Common myeloid progenitor, CD34-positive (primary cell): ENCODE data around the gene UQCC2.
A peak's percentile ranks its signal among the peaks of the same experiment; 100 is the strongest.

Experiments used
- CTCF ChIA-PET: fragments of 350-600 bp; sonication (Branson Sonifier 250); formaldehyde crosslinking; loops from one replicate; lab custom pipeline; 2021; ENCODE audit warnings: antibody characterized with exemption; lab: Charles Lee
- POLR2A ChIA-PET: fragments of 350-600 bp; sonication (Branson Sonifier 250); formaldehyde crosslinking; loops from one replicate; lab custom pipeline; 2021; ENCODE audit warnings: antibody characterized with exemption; lab: Charles Lee
- DNase-seq, 3 donors: peaks; one replicate each; pipeline versions ENCODE4 v3.0.0 to v3.0.0-alpha.2; 2013
- H3K27ac ChIP-seq, 2 experiments: 1 replicate in 1 of 2; 2 replicates in 1 of 2; pipeline ENCODE4 v1.7.0; 2013; ENCODE audit warnings: inconsistent platforms in 2 of 2, low read length in 2 of 2, mild to moderate bottlenecking in 2 of 2, low read depth in 1 of 2, moderate library complexity in 1 of 2; ENCODE audit not compliant: severe bottlenecking in 2 of 2, insufficient read depth in 1 of 2, poor library complexity in 1 of 2
- H3K27me3 ChIP-seq, 5 experiments: replicated peaks in 2 of 5; 1 replicate in 3 of 5; 2 replicates in 2 of 5; pipeline versions ENCODE4 v1.6.1 to v1.7.0; 2013; ENCODE audit warnings: low read length in 4 of 5, mild to moderate bottlenecking in 2 of 5, moderate library complexity in 2 of 5, inconsistent platforms in 1 of 5; ENCODE audit not compliant: insufficient read depth in 5 of 5, control insufficient read depth in 4 of 5
- H3K36me3 ChIP-seq, 4 experiments: 1 replicate in 2 of 4; 2 replicates in 2 of 4; pipeline versions ENCODE4 v1.6.1 to v1.7.0; 2013; ENCODE audit warnings: low read length in 3 of 4, control low read depth in 1 of 4, mild to moderate bottlenecking in 1 of 4; ENCODE audit not compliant: control insufficient read depth in 4 of 4, insufficient read depth in 4 of 4
- H3K4me1 ChIP-seq, 4 experiments: 1 replicate in 3 of 4; 2 replicates in 1 of 4; pipeline versions ENCODE4 v1.6.1 to v1.7.1; 2013; ENCODE audit warnings: low read length in 3 of 4, mild to moderate bottlenecking in 3 of 4, control low read depth in 1 of 4, inconsistent platforms in 1 of 4, moderate library complexity in 1 of 4; ENCODE audit not compliant: control insufficient read depth in 4 of 4, insufficient read depth in 4 of 4; ENCODE audit errors: control extremely low read depth in 1 of 4
- H3K4me3 ChIP-seq, 7 experiments: 1 replicate in 4 of 7; 2 replicates in 3 of 7; pipeline versions ENCODE4 v1.5.1 to v1.7.0; 2013; ENCODE audit warnings: mild to moderate bottlenecking in 7 of 7, low read length in 6 of 7, moderate library complexity in 6 of 7, inconsistent platforms in 2 of 7, low read depth in 2 of 7, control low read depth in 1 of 7; ENCODE audit not compliant: insufficient read depth in 4 of 7, control insufficient read depth in 1 of 7; ENCODE audit errors: extremely low read depth in 1 of 7
- H3K9me3 ChIP-seq, 5 experiments: 1 replicate in 4 of 5; 2 replicates in 1 of 5; pipeline versions ENCODE4 v1.6.1 to v1.7.1; 2013; ENCODE audit warnings: low read length in 4 of 5, mild to moderate bottlenecking in 2 of 5, inconsistent platforms in 1 of 5, low read depth in 1 of 5, moderate library complexity in 1 of 5; ENCODE audit not compliant: control insufficient read depth in 4 of 5, insufficient read depth in 2 of 5; ENCODE audit errors: control extremely low read depth in 1 of 5
- WGBS: methylation state at CpG from one replicate; pipeline ENCODE4 v1.1.5; 2013; ENCODE audit not compliant: insufficient coverage; 5-methylcytosine and 5-hydroxymethylcytosine counted together

Gene UQCC2

DNA sequence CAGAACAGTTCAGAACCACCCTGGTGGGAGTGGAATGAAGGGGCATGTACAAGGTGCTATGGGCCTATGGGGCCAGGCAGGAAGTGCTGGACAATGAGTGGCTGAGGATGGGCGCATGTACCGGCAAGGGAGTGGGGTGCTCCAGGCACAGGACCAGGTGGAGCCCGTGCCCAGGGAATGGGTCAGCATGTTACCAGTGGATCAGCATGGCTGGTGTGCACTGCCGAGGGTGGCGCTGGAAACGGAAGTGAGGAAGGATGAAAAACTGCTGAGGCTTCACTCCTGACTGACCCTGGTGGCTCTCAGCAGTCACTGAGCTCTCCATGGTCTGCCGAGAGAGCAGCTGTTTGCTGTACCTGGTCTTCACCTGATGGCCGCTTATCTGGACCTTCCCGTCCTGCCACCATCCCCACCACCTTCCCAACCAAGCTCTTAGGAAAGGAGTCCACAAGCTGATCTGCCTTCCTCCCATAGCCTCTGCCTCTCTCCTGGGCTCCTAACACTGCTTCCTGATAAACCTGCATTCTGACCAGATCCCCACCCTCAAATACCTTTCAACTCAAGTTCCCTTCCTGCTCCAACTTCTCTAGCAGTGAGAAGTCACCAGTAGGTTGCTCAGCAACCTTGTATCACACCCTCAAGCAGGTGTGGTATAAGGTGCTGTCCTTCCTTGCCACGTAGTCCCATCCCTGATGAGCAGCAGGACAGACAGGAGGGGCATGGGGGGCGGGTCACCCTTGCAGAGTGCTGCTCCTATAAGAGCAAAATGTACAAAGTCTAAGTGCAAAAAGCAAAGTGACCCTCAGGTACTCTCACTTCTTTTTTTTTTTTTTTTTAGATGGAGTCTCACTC is 7.1 kb downstream of the UQCC2 start:
- CTCF ChIA-PET: interaction anchor here (1.3 to 12.6 kb wide), 2 partner anchors 109 to 120 kb away, joined by 3 to 244 read pairs; partner anchors contain the start of gene BAK1
- DNase-seq: no peak
- WGBS: 98% methylated on average over 9 of the region's 11 CpGs
- Histone ChIP-seq H3K4me3 (no peak overlapping the region), H3K36me3 (peaks cover 6 to 55% (median 16%) of the 10 kb centered on the region in 4 experiments), H3K27ac (no peak overlapping the region), H3K9me3 (no peaks in the 10 kb centered on the region), H3K4me1 (peaks cover 0 to 22% (median 16%) of the 10 kb centered on the region in 4 experiments), H3K27me3 (no peaks in the 10 kb centered on the region)
- POLR2A ChIA-PET: no interaction called here

DNA sequence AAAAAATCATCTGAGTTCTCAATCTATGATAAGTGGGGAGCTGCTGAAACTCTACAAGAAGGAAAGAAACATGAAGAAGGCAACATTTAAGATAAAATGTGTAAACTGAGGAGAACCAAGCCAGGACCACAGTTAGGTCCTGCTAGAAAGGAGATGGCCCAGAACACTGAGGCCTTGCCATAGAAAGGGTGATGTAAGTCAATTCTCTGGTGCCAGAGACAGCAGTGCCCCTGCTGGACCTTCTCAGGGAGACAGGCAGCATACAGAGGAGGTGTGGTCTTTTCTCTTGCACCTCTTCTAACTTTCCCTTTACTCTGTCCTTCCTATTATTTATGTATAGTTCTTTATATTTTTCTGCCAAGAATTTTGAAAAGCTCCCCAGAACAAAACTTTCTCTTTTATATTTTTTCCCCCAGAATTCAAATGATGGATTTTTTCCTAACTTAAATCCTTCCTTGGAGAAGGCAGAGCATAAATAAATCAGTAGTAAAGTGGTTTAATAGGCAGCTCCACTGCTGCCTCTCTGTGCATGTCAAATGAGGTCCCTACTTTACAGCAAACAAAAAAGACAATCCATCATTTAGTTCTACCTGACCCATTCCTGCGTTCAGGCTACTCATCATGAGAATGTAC is 9.0 kb downstream of the UQCC2 start:
- Histone ChIP-seq H3K27ac (no peak overlapping the region), H3K27me3 (no peaks in the 10 kb centered on the region), H3K4me1 (peaks cover 0 to 30% (median 22%) of the 10 kb centered on the region in 4 experiments), H3K9me3 (no peaks in the 10 kb centered on the region), H3K36me3 (peaks cover 3 to 55% (median 11%) of the 10 kb centered on the region in 4 experiments), H3K4me3 (no peak overlapping the region)
- 100% methylated on average over 1 of the region's 1 CpG for WGBS
- peak; percentile 53 to 76 (median 72) for DNase-seq
- CTCF ChIA-PET: interaction anchor here (0.6 to 12.6 kb wide), 17 partner anchors 8 to 354 kb away, joined by 3 to 244 read pairs (median 5); partner anchors contain the start of genes BAK1, ITPR3 and UQCC2
- POLR2A ChIA-PET: interaction anchor here (0.7 kb wide), 1 partner anchor 68 kb away, joined by 4 read pairs; no protein-coding TSS in a partner anchor

DNA sequence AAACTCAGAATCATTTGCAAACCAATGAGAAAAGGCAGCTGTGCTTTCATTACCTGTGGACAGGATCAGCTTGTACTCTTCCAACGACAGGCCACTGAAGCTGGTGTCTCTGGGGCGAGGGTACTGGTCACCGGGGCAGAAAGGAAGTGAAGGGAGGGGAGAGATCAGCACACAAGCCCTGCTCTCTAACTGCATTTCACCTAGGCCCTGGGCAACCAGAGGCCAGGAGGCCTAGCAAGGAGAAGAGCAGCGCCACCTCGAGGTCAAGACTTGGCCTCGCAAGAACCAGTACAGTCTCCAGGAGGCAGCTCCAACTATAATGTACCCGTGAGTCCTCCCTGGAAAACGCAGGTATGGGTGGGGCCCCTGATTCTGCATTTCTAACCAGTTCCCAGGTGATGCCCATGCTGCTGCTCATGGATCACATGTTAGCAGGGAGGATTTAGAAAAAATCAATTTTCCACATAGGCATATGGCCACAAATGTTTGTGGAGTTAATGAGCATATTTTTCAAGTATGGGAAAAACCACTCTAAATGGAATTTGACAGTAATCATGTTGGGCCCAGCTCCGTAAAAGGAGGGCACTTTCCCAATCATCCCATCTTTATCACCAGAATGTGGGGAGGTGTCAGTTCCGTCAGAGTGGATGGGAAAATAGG is 11.0 kb downstream of the UQCC2 start:
- Histone ChIP-seq H3K27me3 (no peaks in the 10 kb centered on the region), H3K36me3 (peaks cover 0 to 50% (median 6%) of the 10 kb centered on the region in 4 experiments), H3K27ac (peak overlapping the region in 1 of 2 experiments; percentile 0), H3K4me1 (peaks cover 0 to 50% (median 41%) of the 10 kb centered on the region in 4 experiments), H3K9me3 (no peaks in the 10 kb centered on the region), H3K4me3 (no peak overlapping the region)
- 44% methylated on average over 9 of the region's 10 CpGs for WGBS
- ChIA-PET POLR2A (no interaction called here), CTCF (interaction anchor here (0.6 to 12.6 kb wide), 33 partner anchors 9 to 160 kb away, joined by 3 to 244 read pairs (median 4); partner anchors contain the start of genes BAK1, ITPR3 and UQCC2)
- peak; percentile 81 to 88 (median 86) for DNase-seq

GRCh38 chr6:33699739-33700138 is 11.8 kb downstream of the UQCC2 start:
- DNase-seq: no peak
- Histone ChIP-seq H3K27ac (peak overlapping the region in 1 of 2 experiments; percentile 0), H3K4me3 (no peak overlapping the region), H3K27me3 (no peaks in the 10 kb centered on the region), H3K4me1 (peaks cover under 1 to 58% (median 49%) of the 10 kb centered on the region in 4 experiments), H3K9me3 (no peaks in the 10 kb centered on the region), H3K36me3 (peaks cover 0 to 56% (median 6%) of the 10 kb centered on the region in 4 experiments)
- WGBS: no CpG with 5 or more reads among the region's 5 CpGs
- ChIA-PET POLR2A (no interaction called here), CTCF (interaction anchor here (0.7 to 12.6 kb wide), 18 partner anchors 10 to 115 kb away, joined by 3 to 244 read pairs (median 8); partner anchors contain the start of genes BAK1 and UQCC2)

DNA sequence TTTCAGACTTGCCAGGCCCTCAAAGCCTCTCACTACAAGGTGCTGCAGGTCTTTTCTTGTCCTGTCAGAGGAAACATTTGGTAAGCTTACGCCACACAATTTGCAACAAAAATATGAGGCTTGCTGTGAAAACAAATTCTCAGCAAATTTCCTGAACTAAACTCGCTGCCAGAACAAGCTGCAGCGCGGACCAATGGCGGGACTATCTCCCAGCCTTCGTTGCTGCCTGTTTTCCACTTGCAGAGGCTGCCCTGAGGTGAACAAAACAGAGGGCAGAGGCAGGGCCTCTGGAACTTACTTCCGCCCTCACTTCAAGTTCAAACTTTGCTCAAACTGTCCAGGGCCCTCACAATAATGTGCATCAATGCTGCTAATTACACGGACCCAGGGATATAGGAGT is 12.4 kb downstream of the UQCC2 start:
- 84% methylated on average over 7 of the region's 8 CpGs for WGBS
- Histone ChIP-seq H3K27me3 (no peaks in the 10 kb centered on the region), H3K9me3 (no peaks in the 10 kb centered on the region), H3K27ac (peak overlapping the region in 1 of 2 experiments; percentile 18), H3K4me3 (no peak overlapping the region), H3K36me3 (peaks cover 0 to 50% (median 3%) of the 10 kb centered on the region in 4 experiments), H3K4me1 (peaks cover 3 to 64% (median 55%) of the 10 kb centered on the region in 4 experiments)
- no peak for DNase-seq
- ChIA-PET CTCF (interaction anchor here (1.0 to 1.3 kb wide), 2 partner anchors 111 to 114 kb away, joined by 3 to 5 read pairs; no protein-coding TSS in a partner anchor), POLR2A (no interaction called here)

DNA sequence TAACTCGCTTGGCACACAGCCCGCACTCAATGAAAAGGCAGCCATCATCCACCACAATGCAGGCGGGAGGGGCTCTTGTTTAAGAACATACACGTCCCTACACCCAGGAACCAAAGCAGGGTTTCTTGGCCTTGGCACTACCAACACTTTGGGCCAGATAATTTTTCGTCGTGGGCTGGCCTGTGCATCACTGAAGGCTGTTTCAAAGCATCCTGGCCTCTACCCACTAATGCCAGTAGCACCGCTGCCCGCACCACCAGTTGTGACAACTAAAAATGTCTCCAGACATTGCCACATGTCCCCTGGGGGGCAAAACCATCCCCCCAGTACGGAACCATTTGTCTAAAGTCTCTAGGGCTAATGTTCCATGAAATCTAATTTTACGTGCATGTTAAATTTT is 13.0 kb downstream of the UQCC2 start:
- 84% methylated on average over 7 of the region's 10 CpGs for WGBS
- Histone ChIP-seq H3K27me3 (no peaks in the 10 kb centered on the region), H3K4me1 (peaks cover 4 to 70% (median 62%) of the 10 kb centered on the region in 4 experiments), H3K36me3 (peaks cover 0 to 50% (median 1%) of the 10 kb centered on the region in 4 experiments), H3K27ac (peak overlapping the region in 1 of 2 experiments; percentile 18), H3K4me3 (no peak overlapping the region), H3K9me3 (no peaks in the 10 kb centered on the region)
- CTCF ChIA-PET: interaction anchor here (1.0 to 1.7 kb wide), 5 partner anchors 10 to 118 kb away, joined by 3 to 12 read pairs (median 3); partner anchors contain the start of gene BAK1
- DNase-seq: no peak
- POLR2A ChIA-PET: no interaction called here
